ENCODE results near the gene GOLGA2.

DNA sequence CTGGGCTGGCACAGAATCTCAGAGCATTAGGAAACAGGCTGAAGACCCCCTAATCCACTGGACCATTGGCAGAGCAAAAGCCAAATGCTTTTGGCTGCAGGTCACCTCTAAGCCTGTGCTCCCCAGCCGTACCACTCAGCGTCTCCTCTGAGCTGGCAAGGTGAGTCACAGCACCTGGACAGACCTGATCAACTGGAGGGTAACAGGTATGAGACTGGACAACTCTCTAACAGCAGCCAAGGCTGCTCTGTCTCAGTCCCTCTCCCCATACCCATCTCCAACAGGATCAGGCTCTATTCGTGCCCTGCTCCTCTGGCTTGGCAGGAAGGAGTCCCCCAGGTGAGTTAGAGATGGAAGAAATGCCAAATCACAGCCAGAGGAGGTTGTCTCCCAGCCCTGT is 4.7 kb downstream of the GOLGA2 start:
- TF ChIP-seq, protein P1, sequence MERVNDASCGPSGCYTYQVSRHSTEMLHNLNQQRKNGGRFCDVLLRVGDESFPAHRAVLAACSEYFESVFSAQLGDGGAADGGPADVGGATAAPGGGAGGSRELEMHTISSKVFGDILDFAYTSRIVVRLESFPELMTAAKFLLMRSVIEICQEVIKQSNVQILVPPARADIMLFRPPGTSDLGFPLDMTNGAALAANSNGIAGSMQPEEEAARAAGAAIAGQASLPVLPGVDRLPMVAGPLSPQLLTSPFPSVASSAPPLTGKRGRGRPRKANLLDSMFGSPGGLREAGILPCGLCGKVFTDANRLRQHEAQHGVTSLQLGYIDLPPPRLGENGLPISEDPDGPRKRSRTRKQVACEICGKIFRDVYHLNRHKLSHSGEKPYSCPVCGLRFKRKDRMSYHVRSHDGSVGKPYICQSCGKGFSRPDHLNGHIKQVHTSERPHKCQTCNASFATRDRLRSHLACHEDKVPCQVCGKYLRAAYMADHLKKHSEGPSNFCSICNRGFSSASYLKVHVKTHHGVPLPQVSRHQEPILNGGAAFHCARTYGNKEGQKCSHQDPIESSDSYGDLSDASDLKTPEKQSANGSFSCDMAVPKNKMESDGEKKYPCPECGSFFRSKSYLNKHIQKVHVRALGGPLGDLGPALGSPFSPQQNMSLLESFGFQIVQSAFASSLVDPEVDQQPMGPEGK (CRISPR knock-in tag; IDR thresholded peaks at IDR 0.05; ENCODE audit: borderline replicate concordance), result no peak
- TF ChIP-seq SNAI2 (CRISPR knock-in tag; IDR thresholded peaks at IDR 0.05) (no peak), GLIS3 (CRISPR knock-in tag; IDR thresholded peaks at IDR 0.05) (no peak), ZFP30 (CRISPR knock-in tag; IDR thresholded peaks at IDR 0.05) (no peak), RARB (CRISPR knock-in tag; IDR thresholded peaks at IDR 0.05) (no peak), TCF4 (CRISPR knock-in tag; IDR thresholded peaks at IDR 0.05; ENCODE audit: borderline replicate concordance) (no peak), ARNTL (CRISPR knock-in tag; IDR thresholded peaks at IDR 0.05; ENCODE audit: borderline replicate concordance, low read depth) (no peak)
